Right atrium auricular region (tissue), 2 donors: ENCODE results near the gene DNAJC6. TPM values are rescaled to one million over a fixed set of nuclear protein-coding genes. Genes with fewer than 3 reads are reported as not detected.

Source experiments
- DNase-seq: peaks from one replicate; pipeline ENCODE4 v3.0.0-alpha.2; 2019; ENCODE audit warnings: low spot score
- H3K27ac ChIP-seq, 2 donors: fragments of 200-600 bp; sonication (generic); 1 replicate in 1 of 2; 2 replicates in 1 of 2; pipeline ENCODE4 v1.5.1; 2016 to 2019
- H3K27me3 ChIP-seq, 2 donors: fragments of 200-600 bp; sonication (generic); one replicate each; pipeline versions ENCODE4 v1.5.1 to v1.6.0; 2017 to 2019
- H3K36me3 ChIP-seq: fragments of 200-600 bp; sonication (generic); one replicate; pipeline ENCODE4 v1.5.1; 2016
- H3K4me1 ChIP-seq, 2 donors: fragments of 200-600 bp; sonication (generic); one replicate each; pipeline versions ENCODE4 v1.5.1 to v1.6.0; 2017 to 2019
- H3K4me3 ChIP-seq, 2 donors: fragments of 200-600 bp; sonication (generic); 1 replicate in 1 of 2; 2 replicates in 1 of 2; pipeline ENCODE4 v1.5.1; 2017 to 2019; ENCODE audit warnings: mild to moderate bottlenecking in 1 of 2, moderate library complexity in 1 of 2
- H3K9me3 ChIP-seq, 2 donors: fragments of 200-600 bp; sonication (generic); one replicate each; pipeline ENCODE4 v1.5.1; 2019
- total RNA-seq, 2 donors: library from RNA; depleted of rRNA; stranded (reverse); fragments of >200 nt; gene quantifications; one replicate each; pipeline ENCODE4 v1.1.0, GENCODE V29; 2016
- TF ChIP-seq, protein P1 (sequence below), 2 donors: fragments of 200-600 bp; sonication (generic); IDR thresholded peaks; one replicate each; pipeline ENCODE4 v1.5.1; 2019; ENCODE audit warnings: antibody characterized with exemption in 2 of 2

The DNAJC6 gene
- total RNA-seq, 2 donors from 2014 or later, result 17.3 to 24.6 TPM

DNA sequence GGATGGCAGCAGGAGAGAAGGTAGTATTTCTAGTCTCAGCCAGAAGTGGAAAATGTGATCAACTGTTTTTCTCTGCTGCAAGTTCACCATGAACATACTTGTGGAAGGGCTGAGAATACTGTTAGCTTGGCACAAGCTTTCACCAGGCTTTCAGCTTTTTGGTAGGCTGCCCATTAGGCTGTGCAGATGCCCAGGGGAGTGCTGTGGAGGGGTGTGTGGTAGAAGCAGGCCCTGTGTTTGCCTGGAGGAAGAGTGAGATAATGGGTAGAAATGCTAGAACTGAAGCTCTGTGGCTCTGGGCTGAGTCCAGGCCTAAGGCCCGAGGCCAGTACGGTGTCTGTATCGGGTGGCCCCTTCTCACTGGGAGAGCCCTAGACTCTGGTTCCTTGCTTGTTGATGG lies 9.8 kb downstream of the DNAJC6 start:
- no peak for DNase-seq
- H3K4me3 ChIP-seq, result no peak overlapping the region

DNA sequence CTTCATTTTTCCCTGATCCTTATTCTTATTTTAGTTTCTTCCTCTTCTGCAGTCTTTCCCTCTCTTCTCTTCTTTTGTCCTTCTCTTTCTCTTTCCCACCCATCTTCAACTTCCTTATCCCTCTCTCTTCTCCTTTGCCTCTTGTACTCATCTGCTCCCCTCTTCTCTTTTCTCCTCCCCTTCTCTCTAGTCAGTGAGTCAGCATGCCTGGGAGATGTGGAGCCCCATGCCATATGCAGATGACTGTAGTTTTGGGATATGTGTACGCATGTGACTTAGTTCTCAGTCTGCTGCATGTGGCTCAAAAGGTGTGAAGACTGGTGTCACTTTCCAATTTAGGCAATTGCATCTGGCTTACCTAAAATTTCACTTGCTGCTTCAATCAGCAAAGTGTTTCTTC lies 10.4 kb downstream of the DNAJC6 start:
- Histone ChIP-seq H3K27me3 (no peaks in the 10 kb centered on the region), H3K4me3 (no peak overlapping the region), H3K9me3 (no peaks in the 10 kb centered on the region), H3K4me1 (no peaks in the 10 kb centered on the region), H3K27ac (no peak overlapping the region), H3K36me3 (no peaks in the 10 kb centered on the region)
- no peak for DNase-seq
- TF ChIP-seq, protein P1, sequence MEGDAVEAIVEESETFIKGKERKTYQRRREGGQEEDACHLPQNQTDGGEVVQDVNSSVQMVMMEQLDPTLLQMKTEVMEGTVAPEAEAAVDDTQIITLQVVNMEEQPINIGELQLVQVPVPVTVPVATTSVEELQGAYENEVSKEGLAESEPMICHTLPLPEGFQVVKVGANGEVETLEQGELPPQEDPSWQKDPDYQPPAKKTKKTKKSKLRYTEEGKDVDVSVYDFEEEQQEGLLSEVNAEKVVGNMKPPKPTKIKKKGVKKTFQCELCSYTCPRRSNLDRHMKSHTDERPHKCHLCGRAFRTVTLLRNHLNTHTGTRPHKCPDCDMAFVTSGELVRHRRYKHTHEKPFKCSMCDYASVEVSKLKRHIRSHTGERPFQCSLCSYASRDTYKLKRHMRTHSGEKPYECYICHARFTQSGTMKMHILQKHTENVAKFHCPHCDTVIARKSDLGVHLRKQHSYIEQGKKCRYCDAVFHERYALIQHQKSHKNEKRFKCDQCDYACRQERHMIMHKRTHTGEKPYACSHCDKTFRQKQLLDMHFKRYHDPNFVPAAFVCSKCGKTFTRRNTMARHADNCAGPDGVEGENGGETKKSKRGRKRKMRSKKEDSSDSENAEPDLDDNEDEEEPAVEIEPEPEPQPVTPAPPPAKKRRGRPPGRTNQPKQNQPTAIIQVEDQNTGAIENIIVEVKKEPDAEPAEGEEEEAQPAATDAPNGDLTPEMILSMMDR (IDR thresholded peaks at IDR 0.05), result no peak

More for the DNA sequence above, 9.8 kb downstream of the DNAJC6 start:
- TF ChIP-seq, protein P1 (IDR thresholded peaks at IDR 0.05), result no peak
- no peaks in the 10 kb centered on the region for H3K9me3 ChIP-seq
- no peak overlapping the region for H3K27ac ChIP-seq
- H3K4me1 ChIP-seq, result no peaks in the 10 kb centered on the region
- no peaks in the 10 kb centered on the region for H3K36me3 ChIP-seq
- H3K27me3 ChIP-seq, result no peaks in the 10 kb centered on the region

DNA sequence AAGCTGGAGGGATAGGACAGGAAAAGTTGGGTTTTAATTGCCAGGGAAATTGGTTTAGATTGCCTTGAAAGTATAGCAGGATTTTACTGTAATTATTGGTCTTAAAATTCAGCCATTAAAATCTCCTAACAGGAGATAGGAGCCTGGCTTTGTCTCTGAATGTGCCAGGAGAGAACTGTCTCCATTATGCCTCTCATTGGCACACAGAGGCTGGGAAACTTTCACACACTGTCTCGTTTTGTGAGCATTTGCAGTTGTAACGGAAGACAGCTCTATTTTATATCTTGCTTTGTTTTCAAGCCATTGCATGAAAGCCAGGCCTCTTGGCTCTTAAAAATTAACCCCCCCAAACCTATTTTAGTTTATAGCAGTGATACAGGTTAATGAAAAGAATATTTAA lies 12.5 kb downstream of the DNAJC6 start:
- H3K4me1 ChIP-seq, result no peaks in the 10 kb centered on the region
- TF ChIP-seq, protein P1 (IDR thresholded peaks at IDR 0.05), result no peak
- H3K4me3 ChIP-seq, result no peak overlapping the region
- H3K27me3 ChIP-seq, result no peaks in the 10 kb centered on the region
- no peak for DNase-seq
- no peaks in the 10 kb centered on the region for H3K9me3 ChIP-seq
- H3K36me3 ChIP-seq, result no peaks in the 10 kb centered on the region
- no peak overlapping the region for H3K27ac ChIP-seq

DNA sequence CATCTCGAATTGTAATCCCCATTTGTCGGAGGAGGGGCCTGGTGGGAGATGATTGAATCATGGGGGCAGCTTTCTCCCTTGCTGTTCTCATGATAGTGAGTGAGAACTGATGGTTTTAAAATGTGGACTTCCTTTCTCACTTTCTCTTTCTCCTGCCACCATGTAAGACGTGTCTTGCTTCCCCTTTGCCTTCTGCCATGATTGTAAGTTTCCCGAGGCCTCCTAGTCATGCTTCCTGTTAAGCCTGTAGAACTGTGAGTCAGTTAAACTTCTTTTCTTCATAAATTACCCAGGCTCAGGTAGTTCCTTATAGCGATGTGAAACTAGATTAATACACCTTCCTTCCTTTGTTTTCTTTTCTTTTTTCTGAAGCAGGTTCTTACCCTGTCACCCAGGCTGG lies 13.9 kb downstream of the DNAJC6 start:
- Histone ChIP-seq H3K27ac (no peak overlapping the region), H3K36me3 (no peaks in the 10 kb centered on the region), H3K4me3 (no peak overlapping the region), H3K9me3 (no peaks in the 10 kb centered on the region), H3K4me1 (no peaks in the 10 kb centered on the region), H3K27me3 (no peaks in the 10 kb centered on the region)
- TF ChIP-seq, protein P1 (IDR thresholded peaks at IDR 0.05), result no peak
- DNase-seq, result no peak

DNA sequence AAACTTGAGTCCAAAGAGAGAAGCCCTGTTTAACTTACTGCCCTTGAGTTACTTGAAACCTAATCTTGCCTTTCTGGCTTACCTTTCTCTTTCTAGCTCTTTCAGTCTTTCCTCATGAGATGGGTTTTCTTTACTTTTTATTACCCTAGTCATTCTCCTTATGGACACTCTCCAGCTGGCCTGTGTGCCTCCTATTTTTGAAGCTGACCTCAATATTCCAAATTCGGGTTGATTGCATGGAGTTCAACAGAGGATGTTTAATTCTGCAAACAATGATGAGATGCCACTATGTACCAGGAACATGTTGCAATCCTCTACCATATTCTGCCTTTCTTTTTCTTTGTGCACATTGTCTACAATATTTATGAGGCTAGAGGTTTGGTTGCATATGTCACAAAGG lies 20.7 kb downstream of the DNAJC6 start:
- no peaks in the 10 kb centered on the region for H3K27me3 ChIP-seq
- DNase-seq, result no peak
- H3K4me3 ChIP-seq, result no peak overlapping the region
- H3K36me3 ChIP-seq, result no peaks in the 10 kb centered on the region
- no peaks in the 10 kb centered on the region for H3K9me3 ChIP-seq
- TF ChIP-seq, protein P1 (IDR thresholded peaks at IDR 0.05), result no peak
- no peaks in the 10 kb centered on the region for H3K4me1 ChIP-seq
- no peak overlapping the region for H3K27ac ChIP-seq

DNA sequence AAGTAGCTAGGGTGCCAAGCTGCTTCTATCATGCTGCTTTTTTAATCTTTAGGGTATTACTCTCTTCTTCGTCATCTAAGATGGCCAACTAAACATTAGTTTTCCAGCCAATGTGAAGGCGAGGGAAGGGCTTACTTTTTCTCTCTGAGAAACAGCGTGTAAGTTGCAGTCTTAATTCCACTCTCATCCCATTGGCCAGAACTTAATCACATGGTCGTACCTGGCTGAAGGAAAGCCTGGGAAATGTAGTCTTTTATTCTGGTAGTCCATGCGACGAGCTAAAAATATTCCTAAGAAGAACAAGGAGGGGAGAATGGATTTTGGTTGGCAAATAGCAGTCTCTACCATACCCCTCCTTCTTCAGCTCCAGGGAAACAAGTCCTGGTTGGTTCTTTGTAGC lies 21.5 kb downstream of the DNAJC6 start:
- Histone ChIP-seq H3K27ac (no peak overlapping the region), H3K9me3 (no peaks in the 10 kb centered on the region), H3K36me3 (no peaks in the 10 kb centered on the region), H3K27me3 (no peaks in the 10 kb centered on the region), H3K4me1 (no peaks in the 10 kb centered on the region), H3K4me3 (no peak overlapping the region)
- DNase-seq, result no peak
- TF ChIP-seq, protein P1 (IDR thresholded peaks at IDR 0.05), result no peak
